Measurements from ENCODE around the gene CTBP1. TPM values are rescaled to one million over a fixed set of nuclear protein-coding genes. Genes with fewer than 3 reads are reported as not detected.

Gene CTBP1
- total and polyA plus RNA-seq, 9 of the 15 experiments (the other 6 are each of a cell fraction or from before 2014, with no cell fraction given), result 14.5 to 162 (median 68.2) TPM

DNA sequence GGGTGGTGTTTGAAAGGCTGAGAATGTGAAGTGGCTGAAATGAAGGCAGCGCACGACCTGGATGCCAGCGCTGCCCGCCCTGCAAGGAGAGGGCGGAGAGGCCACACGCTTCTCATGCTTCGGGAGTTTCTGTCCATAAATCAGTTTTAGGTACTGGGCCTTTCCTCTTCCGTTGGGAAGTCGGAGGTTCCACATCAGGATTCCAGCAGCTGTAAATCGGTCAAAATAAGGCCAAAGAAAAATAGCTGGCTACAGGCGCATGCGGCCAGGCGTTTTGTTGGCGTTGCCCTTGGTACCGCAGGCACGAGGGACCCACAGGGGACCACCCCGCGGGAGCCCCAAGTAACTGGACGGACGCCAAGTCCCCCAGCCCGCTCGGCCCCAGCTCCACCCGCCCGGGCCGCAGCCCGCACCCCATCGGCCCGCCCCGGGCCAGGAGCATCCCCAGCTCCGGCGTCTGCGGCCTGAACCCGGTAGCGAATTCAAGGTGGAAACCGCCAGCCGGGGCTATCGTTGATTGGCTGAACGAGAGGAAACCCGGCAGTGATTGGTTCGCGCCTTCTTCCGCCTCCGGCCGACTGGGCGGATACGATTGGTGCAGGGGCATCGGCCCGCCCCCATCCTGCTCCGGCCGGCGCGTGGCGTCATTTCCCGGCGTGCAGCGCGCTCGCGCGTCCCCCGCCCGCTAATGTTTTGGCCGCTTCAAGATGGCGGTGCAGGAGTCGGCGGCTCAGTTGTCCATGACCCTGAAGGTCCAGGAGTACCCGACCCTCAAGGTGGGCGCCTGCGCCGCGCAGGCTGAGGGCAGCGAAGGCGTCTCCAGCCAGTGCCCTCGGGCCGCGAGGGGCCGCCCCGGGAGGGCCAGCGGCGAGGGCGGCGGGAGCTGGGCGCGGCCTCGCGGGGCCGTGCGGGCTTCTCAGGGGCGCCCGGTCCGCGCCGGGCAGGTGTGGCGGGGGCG is 40.6 kb upstream of the CTBP1 start, which contains the start of gene MAEA:
TSS of gene MAEA (plus strand) at position 685 of the 958 bp plus-strand sequence. CDS start at position 708, 23 bp downstream.
- Histone ChIP-seq H3K9ac (ENCODE audit: insufficient read depth in 1 of 2, low read depth in 2 of 2, low read length in 2 of 2) (peak within 1 kb of the TSS; percentile 92 to 99), H3K27ac (ENCODE audit: extremely low read depth, low read depth, low read length) (peak within 1 kb of the TSS; percentile 88), H3K4me3 (peak within 1 kb of the TSS; percentile 95), H3K4me2 (ENCODE audit: insufficient read depth, low read length) (peak within 1 kb of the TSS; percentile 99), H4K20me1 (replicated peaks; ENCODE audit: control insufficient read depth, insufficient read depth, low read length) (peaks cover 37% of the 10 kb centered on the region), H3K36me3 (ENCODE audit: control insufficient read depth, insufficient read depth, low read length) (peaks cover 36% of the 10 kb centered on the region; the same call in 2 of the 3 replicates), H3K9me3 (replicated peaks; ENCODE audit: control insufficient read depth, insufficient read depth, low read depth, low read length) (0 out of 2 replicates have a peak, but pooled peaks cover 2% of the 10 kb centered on the region), H3K79me2 (ENCODE audit: control insufficient read depth, insufficient read depth, low read length) (peaks cover 52% of the 10 kb centered on the region), H3K27me3 (ENCODE audit: control insufficient read depth in 2 of 2, insufficient read depth in 2 of 2, low read length in 2 of 2) (no peaks in the 10 kb centered on the region; a peak in 1 of 5 replicates), H2AFZ (ENCODE audit: low read depth, low read length) (peak within 1 kb of the TSS; percentile 83), H3K9me1 (ENCODE audit: control insufficient read depth, insufficient read depth, low read length) (no peaks in the 10 kb centered on the region), H3K4me1 (replicated peaks in 1 of 2; ENCODE audit: control insufficient read depth in 2 of 2, insufficient read depth in 2 of 2, low read length in 2 of 2) (peaks cover 11 to 39% of the 10 kb centered on the region in 2 experiments; a peak in 4 of 5 replicates)
- ChIA-PET CTCF (ENCODE audit: low intra/inter-chr PET ratio) (interaction anchor here (0.6 kb wide), 1 partner anchor 218 kb away, joined by 3 read pairs; no protein-coding TSS in a partner anchor), POLR2A (interaction anchor here (0.7 to 2.4 kb wide), 10 partner anchors 10 to 313 kb away, joined by 3 to 30 read pairs (median 4); partner anchors contain the start of gene UVSSA)
- FAIRE-seq, result peak; percentile 100
- DNase-seq (ENCODE audit: extremely low read depth in 1 of 4, low spot score in 3 of 4), result peak; percentile 98 to 100 (median 98)
- 1% methylated on average over 68 of the region's 95 CpGs for WGBS (ENCODE audit: insufficient coverage, low coverage, missing lambda C conversion rate)
- intact Hi-C loops (cut with micrococcal nuclease) (loop anchor here (2.0 kb wide), 1 partner anchor 57 kb away; the partner anchor contains the start of gene UVSSA), in situ Hi-C loops (cut with MboI) (no loop called here)
- peak; percentile 98 for ATAC-seq
- TSS peak; percentile 97 for BruUV-seq (replicated peaks)
- TF ChIP-seq ZNF354B (CRISPR knock-in tag; IDR thresholded peaks at IDR 0.05), result no peak
- peak; percentile 85 for TF ChIP-seq SAP30 (IDR thresholded peaks at IDR 0.05; ENCODE audit: borderline replicate concordance, insufficient read depth, low read depth, low read length, poor library complexity, severe bottlenecking)
- TF ChIP-seq MAFG (tag; conservative IDR thresholded peaks at IDR 0.05), result no peak
- TF ChIP-seq E2F8 (IDR thresholded peaks at IDR 0.05; ENCODE audit: low read depth, partially characterized antibody), result peak; percentile 77
- TF ChIP-seq, protein P1, sequence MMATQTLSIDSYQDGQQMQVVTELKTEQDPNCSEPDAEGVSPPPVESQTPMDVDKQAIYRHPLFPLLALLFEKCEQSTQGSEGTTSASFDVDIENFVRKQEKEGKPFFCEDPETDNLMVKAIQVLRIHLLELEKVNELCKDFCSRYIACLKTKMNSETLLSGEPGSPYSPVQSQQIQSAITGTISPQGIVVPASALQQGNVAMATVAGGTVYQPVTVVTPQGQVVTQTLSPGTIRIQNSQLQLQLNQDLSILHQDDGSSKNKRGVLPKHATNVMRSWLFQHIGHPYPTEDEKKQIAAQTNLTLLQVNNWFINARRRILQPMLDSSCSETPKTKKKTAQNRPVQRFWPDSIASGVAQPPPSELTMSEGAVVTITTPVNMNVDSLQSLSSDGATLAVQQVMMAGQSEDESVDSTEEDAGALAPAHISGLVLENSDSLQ (IDR thresholded peaks at IDR 0.05), result peak; percentile 47
- no peak for TF ChIP-seq ZNF436 (CRISPR knock-in tag; IDR thresholded peaks at IDR 0.05)
- TF ChIP-seq ATF7 (IDR thresholded peaks at IDR 0.05), result peak; percentile 95
- no peak for TF ChIP-seq ZNF384 (IDR thresholded peaks at IDR 0.05; ENCODE audit: low read depth, low read length)
- TF ChIP-seq HMG20B (CRISPR knock-in tag; IDR thresholded peaks at IDR 0.05), result no peak
- TF ChIP-seq ELF2 (CRISPR knock-in tag; IDR thresholded peaks at IDR 0.05), result peak; percentile 84
- no peak for TF ChIP-seq ZNF316 (IDR thresholded peaks at IDR 0.05)
- TF ChIP-seq PML (IDR thresholded peaks at IDR 0.05; ENCODE audit: low read length), result peak; percentile 66; the same call in 1 of the 2 replicates
- TF ChIP-seq POU5F1 (IDR thresholded peaks at IDR 0.05; ENCODE audit: borderline replicate concordance, low read depth, low read length, partially characterized antibody), result no peak
- TF ChIP-seq, protein P2, sequence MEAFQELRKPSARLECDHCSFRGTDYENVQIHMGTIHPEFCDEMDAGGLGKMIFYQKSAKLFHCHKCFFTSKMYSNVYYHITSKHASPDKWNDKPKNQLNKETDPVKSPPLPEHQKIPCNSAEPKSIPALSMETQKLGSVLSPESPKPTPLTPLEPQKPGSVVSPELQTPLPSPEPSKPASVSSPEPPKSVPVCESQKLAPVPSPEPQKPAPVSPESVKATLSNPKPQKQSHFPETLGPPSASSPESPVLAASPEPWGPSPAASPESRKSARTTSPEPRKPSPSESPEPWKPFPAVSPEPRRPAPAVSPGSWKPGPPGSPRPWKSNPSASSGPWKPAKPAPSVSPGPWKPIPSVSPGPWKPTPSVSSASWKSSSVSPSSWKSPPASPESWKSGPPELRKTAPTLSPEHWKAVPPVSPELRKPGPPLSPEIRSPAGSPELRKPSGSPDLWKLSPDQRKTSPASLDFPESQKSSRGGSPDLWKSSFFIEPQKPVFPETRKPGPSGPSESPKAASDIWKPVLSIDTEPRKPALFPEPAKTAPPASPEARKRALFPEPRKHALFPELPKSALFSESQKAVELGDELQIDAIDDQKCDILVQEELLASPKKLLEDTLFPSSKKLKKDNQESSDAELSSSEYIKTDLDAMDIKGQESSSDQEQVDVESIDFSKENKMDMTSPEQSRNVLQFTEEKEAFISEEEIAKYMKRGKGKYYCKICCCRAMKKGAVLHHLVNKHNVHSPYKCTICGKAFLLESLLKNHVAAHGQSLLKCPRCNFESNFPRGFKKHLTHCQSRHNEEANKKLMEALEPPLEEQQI (IDR thresholded peaks at IDR 0.05), result no peak
- TF ChIP-seq SMAD1 (IDR thresholded peaks at IDR 0.05; ENCODE audit: low read depth, low read length, partially characterized antibody), result peak; percentile 16

Measured in K562 (cell line).